ENCODE measurements around the gene DLG1.

DNA sequence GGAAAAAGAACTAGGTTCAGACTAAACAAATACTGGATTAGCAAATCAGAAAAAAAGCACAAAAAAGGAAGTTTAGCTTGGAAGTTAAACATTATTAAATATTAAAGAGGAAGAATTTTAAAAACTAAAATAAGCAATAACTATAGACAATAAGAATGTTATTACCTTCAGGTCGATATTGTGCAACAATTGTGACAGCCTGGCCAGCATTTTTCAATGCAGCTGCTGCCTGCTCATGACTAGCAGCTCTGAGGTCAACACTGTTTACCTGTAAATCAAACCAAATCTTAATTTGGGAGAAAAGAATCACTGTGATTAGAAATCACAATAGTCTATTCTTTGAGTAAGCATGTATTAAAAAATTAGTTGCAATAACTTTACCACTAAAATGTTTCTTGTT is 193.7 kb downstream of the DLG1 start:
- no peak for TF ChIP-seq EZH2 (IDR thresholded peaks at IDR 0.05)
- TF ChIP-seq, protein P1, sequence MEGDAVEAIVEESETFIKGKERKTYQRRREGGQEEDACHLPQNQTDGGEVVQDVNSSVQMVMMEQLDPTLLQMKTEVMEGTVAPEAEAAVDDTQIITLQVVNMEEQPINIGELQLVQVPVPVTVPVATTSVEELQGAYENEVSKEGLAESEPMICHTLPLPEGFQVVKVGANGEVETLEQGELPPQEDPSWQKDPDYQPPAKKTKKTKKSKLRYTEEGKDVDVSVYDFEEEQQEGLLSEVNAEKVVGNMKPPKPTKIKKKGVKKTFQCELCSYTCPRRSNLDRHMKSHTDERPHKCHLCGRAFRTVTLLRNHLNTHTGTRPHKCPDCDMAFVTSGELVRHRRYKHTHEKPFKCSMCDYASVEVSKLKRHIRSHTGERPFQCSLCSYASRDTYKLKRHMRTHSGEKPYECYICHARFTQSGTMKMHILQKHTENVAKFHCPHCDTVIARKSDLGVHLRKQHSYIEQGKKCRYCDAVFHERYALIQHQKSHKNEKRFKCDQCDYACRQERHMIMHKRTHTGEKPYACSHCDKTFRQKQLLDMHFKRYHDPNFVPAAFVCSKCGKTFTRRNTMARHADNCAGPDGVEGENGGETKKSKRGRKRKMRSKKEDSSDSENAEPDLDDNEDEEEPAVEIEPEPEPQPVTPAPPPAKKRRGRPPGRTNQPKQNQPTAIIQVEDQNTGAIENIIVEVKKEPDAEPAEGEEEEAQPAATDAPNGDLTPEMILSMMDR (IDR thresholded peaks at IDR 0.05) = no peak

Measured in neural progenitor cell (in vitro differentiated cells).